ENCODE results near the gene UNC13B. TPM values are rescaled to one million over a fixed set of nuclear protein-coding genes. Genes with fewer than 3 reads are reported as not detected.

UNC13B gene
- total and polyA plus RNA-seq, 2 of the 13 experiments (the other 11 are each of a cell fraction or from before 2014, with no cell fraction given) = 14.0 to 18.3 TPM

DNA sequence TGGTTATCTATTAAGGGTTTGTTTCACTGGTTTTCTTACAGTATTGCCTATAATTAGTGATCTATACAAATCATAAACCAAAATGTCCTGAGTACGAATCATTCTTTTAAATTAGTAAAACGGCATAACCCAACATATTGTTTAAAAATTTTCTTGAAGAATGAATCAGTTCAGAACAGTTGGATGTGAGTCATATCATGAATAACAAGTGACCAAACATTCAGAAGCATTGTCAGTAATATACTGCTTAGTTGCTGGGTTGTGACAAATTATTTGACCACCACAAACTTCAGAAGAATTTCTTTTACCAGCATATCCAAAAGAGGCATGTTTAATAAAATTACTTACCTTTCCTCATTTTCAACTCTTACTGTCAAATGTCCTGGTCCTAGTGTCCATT, 111.2 kb downstream of the UNC13B start (continued):
- TF ChIP-seq, protein P1, sequence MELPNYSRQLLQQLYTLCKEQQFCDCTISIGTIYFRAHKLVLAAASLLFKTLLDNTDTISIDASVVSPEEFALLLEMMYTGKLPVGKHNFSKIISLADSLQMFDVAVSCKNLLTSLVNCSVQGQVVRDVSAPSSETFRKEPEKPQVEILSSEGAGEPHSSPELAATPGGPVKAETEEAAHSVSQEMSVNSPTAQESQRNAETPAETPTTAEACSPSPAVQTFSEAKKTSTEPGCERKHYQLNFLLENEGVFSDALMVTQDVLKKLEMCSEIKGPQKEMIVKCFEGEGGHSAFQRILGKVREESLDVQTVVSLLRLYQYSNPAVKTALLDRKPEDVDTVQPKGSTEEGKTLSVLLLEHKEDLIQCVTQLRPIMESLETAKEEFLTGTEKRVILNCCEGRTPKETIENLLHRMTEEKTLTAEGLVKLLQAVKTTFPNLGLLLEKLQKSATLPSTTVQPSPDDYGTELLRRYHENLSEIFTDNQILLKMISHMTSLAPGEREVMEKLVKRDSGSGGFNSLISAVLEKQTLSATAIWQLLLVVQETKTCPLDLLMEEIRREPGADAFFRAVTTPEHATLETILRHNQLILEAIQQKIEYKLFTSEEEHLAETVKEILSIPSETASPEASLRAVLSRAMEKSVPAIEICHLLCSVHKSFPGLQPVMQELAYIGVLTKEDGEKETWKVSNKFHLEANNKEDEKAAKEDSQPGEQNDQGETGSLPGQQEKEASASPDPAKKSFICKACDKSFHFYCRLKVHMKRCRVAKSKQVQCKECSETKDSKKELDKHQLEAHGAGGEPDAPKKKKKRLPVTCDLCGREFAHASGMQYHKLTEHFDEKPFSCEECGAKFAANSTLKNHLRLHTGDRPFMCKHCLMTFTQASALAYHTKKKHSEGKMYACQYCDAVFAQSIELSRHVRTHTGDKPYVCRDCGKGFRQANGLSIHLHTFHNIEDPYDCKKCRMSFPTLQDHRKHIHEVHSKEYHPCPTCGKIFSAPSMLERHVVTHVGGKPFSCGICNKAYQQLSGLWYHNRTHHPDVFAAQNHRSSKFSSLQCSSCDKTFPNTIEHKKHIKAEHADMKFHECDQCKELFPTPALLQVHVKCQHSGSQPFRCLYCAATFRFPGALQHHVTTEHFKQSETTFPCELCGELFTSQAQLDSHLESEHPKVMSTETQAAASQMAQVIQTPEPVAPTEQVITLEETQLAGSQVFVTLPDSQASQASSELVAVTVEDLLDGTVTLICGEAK (IDR thresholded peaks at IDR 0.05) = no peak
- TF ChIP-seq, protein P1 (CRISPR knock-in tag; IDR thresholded peaks at IDR 0.05) = no peak
- TF ChIP-seq SAP130 (CRISPR knock-in tag; IDR thresholded peaks at IDR 0.05; ENCODE audit: low read depth) (no peak), MAFF (IDR thresholded peaks at IDR 0.05; ENCODE audit: low read depth, low read length) (no peak), NKX3-1 (CRISPR knock-in tag; IDR thresholded peaks at IDR 0.05) (no peak), KLF12 (CRISPR knock-in tag; IDR thresholded peaks at IDR 0.05; ENCODE audit: borderline replicate concordance) (no peak), U2AF1 (optimal IDR thresholded peaks at IDR 0.05; ENCODE audit: low read depth, low read length) (no peak), KAT7 (CRISPR knock-in tag; IDR thresholded peaks at IDR 0.05; ENCODE audit: borderline replicate concordance) (no peak)
